Peyer's patch (tissue), 4 donors: ENCODE results near the gene SLC35D2.

Experiments
- CTCF ChIP-seq, 6 experiments: fragments of 450-650 bp in 4 of 6; fragments of 200-600 bp in 2 of 6; sonication (generic) in 1 of 6; IDR thresholded peaks; one replicate each; pipeline ENCODE4 v1.5.1; 2017 to 2019; ENCODE audit warnings: antibody characterized with exemption in 6 of 6, mild to moderate bottlenecking in 3 of 6, moderate library complexity in 1 of 6
- POLR2A ChIP-seq, 2 donors: fragments of 450-650 bp; IDR thresholded peaks; one replicate each; pipeline ENCODE4 v1.5.1; 2017; ENCODE audit warnings: antibody characterized with exemption in 2 of 2, mild to moderate bottlenecking in 2 of 2, moderate library complexity in 2 of 2

- no peak for TF ChIP-seq CTCF (IDR thresholded peaks at IDR 0.05)
- no peak for TF ChIP-seq POLR2A (IDR thresholded peaks at IDR 0.05)
These were observed 12.5 kb upstream of the SLC35D2 start for GRCh38 chr9:96395964-96396363.
